GM23338 (cell line): ENCODE measurements around the gene CTU1. TPM values are rescaled to one million over a fixed set of nuclear protein-coding genes. Genes with fewer than 3 reads are reported as not detected.

Source experiments
- ATAC-seq: fragments of 200-7000 bp; cut with Tn5 transposase; 3 replicates; pipeline ENCODE4 v1.9.1; 2020
- DNase-seq: peaks from one replicate; pipeline ENCODE4 v3.0.0-alpha.2; 2015; ENCODE audit warnings: low spot score
- H2AFZ ChIP-seq: fragments of 200-600 bp; sonication (generic); 2 replicates; pipeline ENCODE4 v1.8.0; 2016; ENCODE audit warnings: antibody characterized with exemption, mild to moderate bottlenecking, moderate library complexity
- H3F3A ChIP-seq: fragments of 200-600 bp; sonication (generic); replicated peaks from 2 replicates; pipeline ENCODE4 v1.8.0; 2017; ENCODE audit warnings: antibody characterized with exemption, mixed run types, low read depth
- H3K27ac ChIP-seq: fragments of 200-600 bp; sonication (generic); 2 replicates; pipeline ENCODE4 v1.6.1; 2016; ENCODE audit warnings: low read depth
- H3K27me3 ChIP-seq: fragments of 200-600 bp; sonication (generic); 2 replicates; pipeline ENCODE4 v1.8.0; 2016; ENCODE audit warnings: mild to moderate bottlenecking, mixed run types, moderate library complexity; ENCODE audit not compliant: insufficient read depth
- H3K36me3 ChIP-seq: fragments of 200-600 bp; sonication (generic); 2 replicates; pipeline ENCODE4 v1.8.0; 2016; ENCODE audit warnings: mild to moderate bottlenecking; ENCODE audit not compliant: insufficient read depth
- H3K4me1 ChIP-seq: fragments of 200-600 bp; sonication (generic); 2 replicates; pipeline ENCODE4 v1.8.0; 2016; ENCODE audit warnings: mild to moderate bottlenecking, moderate library complexity; ENCODE audit not compliant: insufficient read depth
- H3K4me2 ChIP-seq: fragments of 200-600 bp; sonication (generic); 2 replicates; pipeline ENCODE4 v1.7.1; 2017; ENCODE audit warnings: mixed run types
- H3K4me3 ChIP-seq: fragments of 200-600 bp; sonication (generic); 2 replicates; pipeline ENCODE4 v1.6.1; 2016; ENCODE audit warnings: mixed run types
- H3K79me2 ChIP-seq: fragments of 200-600 bp; sonication (generic); replicated peaks from 2 replicates; pipeline ENCODE4 v1.8.0; 2017; ENCODE audit warnings: mild to moderate bottlenecking; ENCODE audit not compliant: insufficient read depth
- H3K9me2 ChIP-seq: fragments of 200-600 bp; sonication (generic); 2 replicates; pipeline ENCODE4 v1.8.0; 2017; ENCODE audit not compliant: insufficient read depth
- H4K20me1 ChIP-seq: fragments of 200-600 bp; sonication (generic); replicated peaks from 2 replicates; pipeline ENCODE4 v1.8.0; 2017; ENCODE audit warnings: mild to moderate bottlenecking; ENCODE audit not compliant: insufficient read depth
- H3K27ac Mint-ChIP-seq: 2 replicates; pipeline ENCODE4 v1.8.0; 2020; ENCODE audit warnings: inconsistent platforms, mild to moderate bottlenecking, moderate library complexity, mixed read lengths
- H3K27me3 Mint-ChIP-seq: 3 replicates; pipeline ENCODE4 v1.8.0; 2022; ENCODE audit warnings: low read depth, mild to moderate bottlenecking, moderate library complexity, mixed read lengths, inconsistent platforms; ENCODE audit not compliant: insufficient read depth, poor library complexity
- H3K36me3 Mint-ChIP-seq: 3 replicates; pipeline ENCODE4 v1.8.0; 2021; ENCODE audit warnings: low read depth, mild to moderate bottlenecking, inconsistent platforms, moderate library complexity, mixed read lengths
- H3K4me1 Mint-ChIP-seq: 3 replicates; pipeline ENCODE4 v1.8.0; 2020; ENCODE audit warnings: mild to moderate bottlenecking, inconsistent platforms, mixed read lengths
- H3K4me3 Mint-ChIP-seq: 3 replicates; pipeline ENCODE4 v1.8.0; 2021; ENCODE audit warnings: moderate library complexity, mild to moderate bottlenecking, inconsistent platforms, mixed read lengths
- H3K9me3 Mint-ChIP-seq: 3 replicates; pipeline ENCODE4 v1.8.0; 2020; ENCODE audit warnings: moderate library complexity, mild to moderate bottlenecking, inconsistent platforms, mixed read lengths
- EZH2 ChIP-seq: fragments of 200-600 bp; sonication (generic); IDR thresholded peaks from one replicate; pipeline ENCODE4 v1.8.0; 2017; ENCODE audit warnings: antibody characterized with exemption, mild to moderate bottlenecking, low read depth; ENCODE audit not compliant: unreplicated experiment
- JUNB ChIP-seq: IDR thresholded peaks from one replicate; pipeline ENCODE4 v1.6.1; 2016; ENCODE audit warnings: antibody characterized with exemption; ENCODE audit not compliant: unreplicated experiment
- NANOG ChIP-seq: IDR thresholded peaks from 2 replicates; pipeline ENCODE4 v1.6.1; 2016; ENCODE audit warnings: antibody characterized with exemption, borderline replicate concordance
- POLR2AphosphoS5 ChIP-seq: IDR thresholded peaks from 2 replicates; pipeline ENCODE4 v1.6.1; 2016; ENCODE audit warnings: antibody characterized with exemption, low read depth
- polyA plus RNA-seq: library from polyadenylated mRNA; unstranded; fragments of >200 nt; fragmentation: Nextera tagmentation; extraction: Ambion mirVana; gene quantifications from 2 replicates; pipeline ENCODE4 v1.2.1, GENCODE V29; 2016
- total RNA-seq: library from RNA; depleted of rRNA; stranded (reverse); fragments of >200 nt; shearing (Covaris generic); gene quantifications from 2 replicates; pipeline ENCODE4 v1.2.3, GENCODE V29; 2014
- TF ChIP-seq, protein P1 (sequence below): IDR thresholded peaks from one replicate; pipeline ENCODE4 v1.6.1; 2018; ENCODE audit warnings: antibody characterized with exemption; ENCODE audit not compliant: unreplicated experiment
- TF ChIP-seq, protein P2 (sequence below): fragments of 250-450 bp; sonication (Bioruptor Pico); IDR thresholded peaks from 2 replicates; pipeline ENCODE4 v1.5.0; 2020; ENCODE audit warnings: mild to moderate bottlenecking, moderate library complexity
- TF ChIP-seq, protein P3 (sequence below): IDR thresholded peaks from 2 replicates; pipeline ENCODE4 v1.6.1; 2016; ENCODE audit warnings: antibody characterized with exemption

CTU1 gene
- total and polyA plus RNA-seq, 2 experiments from 2014 or later: 3.7 to 18.8 TPM

DNA sequence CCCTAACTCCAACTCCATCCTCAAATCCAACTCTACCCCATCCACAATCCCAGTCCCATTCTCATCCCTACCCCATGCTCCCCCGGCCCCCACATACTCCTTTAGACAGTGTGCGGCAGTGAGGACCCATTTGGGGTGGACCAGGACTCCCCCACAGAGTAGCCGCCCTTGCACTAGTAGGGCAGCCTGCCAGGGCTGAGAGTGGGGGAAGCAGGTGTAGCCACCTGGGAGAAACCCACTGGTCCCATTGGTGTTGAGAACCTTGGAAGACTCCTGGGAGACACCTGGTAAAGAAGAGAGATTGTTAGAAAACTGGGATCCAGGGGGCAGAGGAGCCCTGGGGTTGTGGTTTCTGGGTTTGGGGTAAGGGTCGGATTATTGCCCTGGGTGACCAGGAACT lies 47.9 kb downstream of the CTU1 start:
- Histone ChIP-seq H3K36me3 (no peaks in the 10 kb centered on the region), H3K4me2 (no peak overlapping the region), H3K27me3 (no peaks in the 10 kb centered on the region), H3K4me3 (no peak overlapping the region), H3K27ac (no peak overlapping the region), H3K9me2 (peaks cover 8% of the 10 kb centered on the region; the same call in 1 of the 2 replicates), H4K20me1 (no peaks in the 10 kb centered on the region), H3K79me2 (no peaks in the 10 kb centered on the region), H2AFZ (no peak overlapping the region), H3F3A (no peaks in the 10 kb centered on the region), H3K4me1 (no peaks in the 10 kb centered on the region)
- DNase-seq (no peak), ATAC-seq (no peak)
- peaks cover 2% of the 10 kb centered on the region for H3K4me1 Mint-ChIP-seq
- no peaks in the 10 kb centered on the region; the same call in 1 of the 3 replicates for H3K9me3 Mint-ChIP-seq
- no peaks in the 10 kb centered on the region for H3K36me3 Mint-ChIP-seq
- TF ChIP-seq JUNB: no peak
- TF ChIP-seq, protein P1, sequence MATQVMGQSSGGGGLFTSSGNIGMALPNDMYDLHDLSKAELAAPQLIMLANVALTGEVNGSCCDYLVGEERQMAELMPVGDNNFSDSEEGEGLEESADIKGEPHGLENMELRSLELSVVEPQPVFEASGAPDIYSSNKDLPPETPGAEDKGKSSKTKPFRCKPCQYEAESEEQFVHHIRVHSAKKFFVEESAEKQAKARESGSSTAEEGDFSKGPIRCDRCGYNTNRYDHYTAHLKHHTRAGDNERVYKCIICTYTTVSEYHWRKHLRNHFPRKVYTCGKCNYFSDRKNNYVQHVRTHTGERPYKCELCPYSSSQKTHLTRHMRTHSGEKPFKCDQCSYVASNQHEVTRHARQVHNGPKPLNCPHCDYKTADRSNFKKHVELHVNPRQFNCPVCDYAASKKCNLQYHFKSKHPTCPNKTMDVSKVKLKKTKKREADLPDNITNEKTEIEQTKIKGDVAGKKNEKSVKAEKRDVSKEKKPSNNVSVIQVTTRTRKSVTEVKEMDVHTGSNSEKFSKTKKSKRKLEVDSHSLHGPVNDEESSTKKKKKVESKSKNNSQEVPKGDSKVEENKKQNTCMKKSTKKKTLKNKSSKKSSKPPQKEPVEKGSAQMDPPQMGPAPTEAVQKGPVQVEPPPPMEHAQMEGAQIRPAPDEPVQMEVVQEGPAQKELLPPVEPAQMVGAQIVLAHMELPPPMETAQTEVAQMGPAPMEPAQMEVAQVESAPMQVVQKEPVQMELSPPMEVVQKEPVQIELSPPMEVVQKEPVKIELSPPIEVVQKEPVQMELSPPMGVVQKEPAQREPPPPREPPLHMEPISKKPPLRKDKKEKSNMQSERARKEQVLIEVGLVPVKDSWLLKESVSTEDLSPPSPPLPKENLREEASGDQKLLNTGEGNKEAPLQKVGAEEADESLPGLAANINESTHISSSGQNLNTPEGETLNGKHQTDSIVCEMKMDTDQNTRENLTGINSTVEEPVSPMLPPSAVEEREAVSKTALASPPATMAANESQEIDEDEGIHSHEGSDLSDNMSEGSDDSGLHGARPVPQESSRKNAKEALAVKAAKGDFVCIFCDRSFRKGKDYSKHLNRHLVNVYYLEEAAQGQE: no peak
- H3K27ac Mint-ChIP-seq: no peak overlapping the region
- H3K27me3 Mint-ChIP-seq: peaks cover 2% of the 10 kb centered on the region
- H3K4me3 Mint-ChIP-seq: no peak overlapping the region

DNA sequence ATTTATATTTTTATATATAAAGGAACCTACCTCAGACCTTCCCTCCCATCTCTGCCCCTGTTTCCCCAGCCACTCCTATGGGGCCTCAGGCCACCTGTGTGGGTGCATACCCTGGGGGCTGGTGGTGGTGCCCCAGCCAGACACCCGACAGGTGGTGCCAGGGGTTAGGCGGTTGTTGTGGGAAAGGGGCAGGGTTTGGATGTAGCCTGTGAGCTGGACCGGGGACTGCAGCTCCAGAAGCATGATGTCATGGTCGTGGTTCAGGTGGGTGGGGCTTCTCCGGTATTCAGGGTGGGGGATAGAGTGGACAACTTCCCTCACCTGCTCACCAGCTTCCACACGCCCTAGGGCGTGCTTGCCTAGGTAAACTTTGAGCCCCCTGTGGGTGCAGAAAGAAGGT lies 48.5 kb downstream of the CTU1 start:
- Histone ChIP-seq H3K36me3 (no peaks in the 10 kb centered on the region), H3K27ac (no peak overlapping the region), H2AFZ (no peak overlapping the region), H3K27me3 (no peaks in the 10 kb centered on the region), H3K9me2 (peaks cover 8% of the 10 kb centered on the region; the same call in 1 of the 2 replicates), H3K4me1 (no peaks in the 10 kb centered on the region), H3K4me3 (no peak overlapping the region), H3F3A (no peaks in the 10 kb centered on the region), H4K20me1 (no peaks in the 10 kb centered on the region), H3K4me2 (no peak overlapping the region), H3K79me2 (no peaks in the 10 kb centered on the region)
- no peaks in the 10 kb centered on the region; the same call in 1 of the 3 replicates for H3K9me3 Mint-ChIP-seq
- DNase-seq (no peak), ATAC-seq (no peak)
- no peaks in the 10 kb centered on the region for H3K36me3 Mint-ChIP-seq
- H3K27me3 Mint-ChIP-seq: peaks cover 2% of the 10 kb centered on the region
- no peak overlapping the region for H3K27ac Mint-ChIP-seq
- H3K4me3 Mint-ChIP-seq: no peak overlapping the region
- TF ChIP-seq JUNB (no peak), EZH2 (no peak), NANOG (no peak), POLR2AphosphoS5 (no peak)
- TF ChIP-seq, protein P1: no peak
- TF ChIP-seq, protein P2, sequence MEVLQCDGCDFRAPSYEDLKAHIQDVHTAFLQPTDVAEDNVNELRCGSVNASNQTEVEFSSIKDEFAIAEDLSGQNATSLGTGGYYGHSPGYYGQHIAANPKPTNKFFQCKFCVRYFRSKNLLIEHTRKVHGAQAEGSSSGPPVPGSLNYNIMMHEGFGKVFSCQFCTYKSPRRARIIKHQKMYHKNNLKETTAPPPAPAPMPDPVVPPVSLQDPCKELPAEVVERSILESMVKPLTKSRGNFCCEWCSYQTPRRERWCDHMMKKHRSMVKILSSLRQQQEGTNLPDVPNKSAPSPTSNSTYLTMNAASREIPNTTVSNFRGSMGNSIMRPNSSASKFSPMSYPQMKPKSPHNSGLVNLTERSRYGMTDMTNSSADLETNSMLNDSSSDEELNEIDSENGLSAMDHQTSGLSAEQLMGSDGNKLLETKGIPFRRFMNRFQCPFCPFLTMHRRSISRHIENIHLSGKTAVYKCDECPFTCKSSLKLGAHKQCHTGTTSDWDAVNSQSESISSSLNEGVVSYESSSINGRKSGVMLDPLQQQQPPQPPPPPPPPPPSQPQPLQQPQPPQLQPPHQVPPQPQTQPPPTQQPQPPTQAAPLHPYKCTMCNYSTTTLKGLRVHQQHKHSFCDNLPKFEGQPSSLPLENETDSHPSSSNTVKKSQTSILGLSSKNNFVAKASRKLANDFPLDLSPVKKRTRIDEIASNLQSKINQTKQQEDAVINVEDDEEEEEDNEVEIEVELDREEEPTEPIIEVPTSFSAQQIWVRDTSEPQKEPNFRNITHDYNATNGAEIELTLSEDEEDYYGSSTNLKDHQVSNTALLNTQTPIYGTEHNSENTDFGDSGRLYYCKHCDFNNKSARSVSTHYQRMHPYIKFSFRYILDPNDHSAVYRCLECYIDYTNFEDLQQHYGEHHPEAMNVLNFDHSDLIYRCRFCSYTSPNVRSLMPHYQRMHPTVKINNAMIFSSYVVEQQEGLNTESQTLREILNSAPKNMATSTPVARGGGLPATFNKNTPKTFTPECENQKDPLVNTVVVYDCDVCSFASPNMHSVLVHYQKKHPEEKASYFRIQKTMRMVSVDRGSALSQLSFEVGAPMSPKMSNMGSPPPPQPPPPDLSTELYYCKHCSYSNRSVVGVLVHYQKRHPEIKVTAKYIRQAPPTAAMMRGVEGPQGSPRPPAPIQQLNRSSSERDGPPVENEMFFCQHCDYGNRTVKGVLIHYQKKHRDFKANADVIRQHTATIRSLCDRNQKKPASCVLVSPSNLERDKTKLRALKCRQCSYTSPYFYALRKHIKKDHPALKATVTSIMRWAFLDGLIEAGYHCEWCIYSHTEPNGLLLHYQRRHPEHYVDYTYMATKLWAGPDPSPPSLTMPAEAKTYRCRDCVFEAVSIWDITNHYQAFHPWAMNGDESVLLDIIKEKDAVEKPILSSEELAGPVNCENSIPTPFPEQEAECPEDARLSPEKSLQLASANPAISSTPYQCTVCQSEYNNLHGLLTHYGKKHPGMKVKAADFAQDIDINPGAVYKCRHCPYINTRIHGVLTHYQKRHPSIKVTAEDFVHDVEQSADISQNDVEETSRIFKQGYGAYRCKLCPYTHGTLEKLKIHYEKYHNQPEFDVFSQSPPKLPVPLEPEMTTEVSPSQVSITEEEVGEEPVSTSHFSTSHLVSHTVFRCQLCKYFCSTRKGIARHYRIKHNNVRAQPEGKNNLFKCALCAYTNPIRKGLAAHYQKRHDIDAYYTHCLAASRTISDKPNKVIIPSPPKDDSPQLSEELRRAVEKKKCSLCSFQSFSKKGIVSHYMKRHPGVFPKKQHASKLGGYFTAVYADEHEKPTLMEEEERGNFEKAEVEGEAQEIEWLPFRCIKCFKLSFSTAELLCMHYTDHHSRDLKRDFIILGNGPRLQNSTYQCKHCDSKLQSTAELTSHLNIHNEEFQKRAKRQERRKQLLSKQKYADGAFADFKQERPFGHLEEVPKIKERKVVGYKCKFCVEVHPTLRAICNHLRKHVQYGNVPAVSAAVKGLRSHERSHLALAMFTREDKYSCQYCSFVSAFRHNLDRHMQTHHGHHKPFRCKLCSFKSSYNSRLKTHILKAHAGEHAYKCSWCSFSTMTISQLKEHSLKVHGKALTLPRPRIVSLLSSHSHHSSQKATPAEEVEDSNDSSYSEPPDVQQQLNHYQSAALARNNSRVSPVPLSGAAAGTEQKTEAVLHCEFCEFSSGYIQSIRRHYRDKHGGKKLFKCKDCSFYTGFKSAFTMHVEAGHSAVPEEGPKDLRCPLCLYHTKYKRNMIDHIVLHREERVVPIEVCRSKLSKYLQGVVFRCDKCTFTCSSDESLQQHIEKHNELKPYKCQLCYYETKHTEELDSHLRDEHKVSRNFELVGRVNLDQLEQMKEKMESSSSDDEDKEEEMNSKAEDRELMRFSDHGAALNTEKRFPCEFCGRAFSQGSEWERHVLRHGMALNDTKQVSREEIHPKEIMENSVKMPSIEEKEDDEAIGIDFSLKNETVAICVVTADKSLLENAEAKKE (CRISPR knock-in tag): no peak
- TF ChIP-seq, protein P3, sequence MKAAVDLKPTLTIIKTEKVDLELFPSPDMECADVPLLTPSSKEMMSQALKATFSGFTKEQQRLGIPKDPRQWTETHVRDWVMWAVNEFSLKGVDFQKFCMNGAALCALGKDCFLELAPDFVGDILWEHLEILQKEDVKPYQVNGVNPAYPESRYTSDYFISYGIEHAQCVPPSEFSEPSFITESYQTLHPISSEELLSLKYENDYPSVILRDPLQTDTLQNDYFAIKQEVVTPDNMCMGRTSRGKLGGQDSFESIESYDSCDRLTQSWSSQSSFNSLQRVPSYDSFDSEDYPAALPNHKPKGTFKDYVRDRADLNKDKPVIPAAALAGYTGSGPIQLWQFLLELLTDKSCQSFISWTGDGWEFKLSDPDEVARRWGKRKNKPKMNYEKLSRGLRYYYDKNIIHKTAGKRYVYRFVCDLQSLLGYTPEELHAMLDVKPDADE: no peak
- H3K4me1 Mint-ChIP-seq: no peaks in the 10 kb centered on the region; the same call in 2 of the 3 replicates
